ENCODE measurements around the gene MAD1L1. TPM values are rescaled to one million over a fixed set of nuclear protein-coding genes. Genes with fewer than 3 reads are reported as not detected.
"Not testable (repeated sequence)": the region's sequence is repeated elsewhere in the genome, so short reads cannot be mapped to it uniquely, and the experiment has no call there.

MAD1L1 gene
- total and polyA plus RNA-seq, 2 experiments from 2014 or later, result 38.2 to 69.8 TPM

GRCh38 chr7:2163600-2164555, 68.9 kb downstream of the MAD1L1 start:
- DNase-seq, result no peak
- H3F3A ChIP-seq (ENCODE audit: insufficient read depth), result no peaks in the 10 kb centered on the region
- no peaks in the 10 kb centered on the region for H3K9me3 ChIP-seq (ENCODE audit: low read depth)
- H2AFZ ChIP-seq, result no peak overlapping the region
- 0 out of 2 replicates have a peak, but pooled peaks cover 4% of the 10 kb centered on the region for H3K4me1 ChIP-seq (ENCODE audit: insufficient read depth)
- 93 to 96% methylated on average over 22 of the region's 22 CpGs for WGBS, 2 experiments (ENCODE audit: low coverage in 1 of 2, low lambda C conversion rate in 2 of 2, missing lambda C conversion rate in 2 of 2)
- H3K4me2 ChIP-seq (ENCODE audit: unreplicated experiment), result no peak overlapping the region
- H3K79me2 ChIP-seq (ENCODE audit: insufficient read depth), result no peaks in the 10 kb centered on the region
- no peak overlapping the region for H3K9ac ChIP-seq
- no peak overlapping the region for H3K27ac ChIP-seq
- in situ Hi-C loops (cut with MboI), result no loop called here
- H3K36me3 ChIP-seq (ENCODE audit: low read depth), result no peaks in the 10 kb centered on the region
- no peaks in the 10 kb centered on the region for H3K27me3 ChIP-seq (replicated peaks; ENCODE audit: insufficient read depth)
- no peaks in the 10 kb centered on the region for H3K9me2 ChIP-seq (ENCODE audit: insufficient read depth)
- no peaks in the 10 kb centered on the region for H4K20me1 ChIP-seq (ENCODE audit: insufficient read depth)
- TF ChIP-seq EZH2phosphoT487 (IDR thresholded peaks at IDR 0.05; ENCODE audit: insufficient read depth, low read depth) (no peak), EZH2 (IDR thresholded peaks at IDR 0.05; ENCODE audit: insufficient read depth, poor library complexity, severe bottlenecking) (no peak)
- H3K4me3 ChIP-seq, result no peak overlapping the region

GRCh38 chr7:2162959-2163358, 69.8 kb downstream of the MAD1L1 start:
- no peaks in the 10 kb centered on the region for H3K9me2 ChIP-seq (ENCODE audit: insufficient read depth)
- H3K36me3 ChIP-seq (ENCODE audit: low read depth), result no peaks in the 10 kb centered on the region
- 76 to 78% methylated on average over 4 of the region's 4 CpGs for WGBS, 2 experiments (ENCODE audit: low coverage in 1 of 2, low lambda C conversion rate in 2 of 2, missing lambda C conversion rate in 2 of 2)
- H3K4me3 ChIP-seq, result no peak overlapping the region
- no peak overlapping the region for H3K9ac ChIP-seq
- H3K79me2 ChIP-seq (ENCODE audit: insufficient read depth), result no peaks in the 10 kb centered on the region
- TF ChIP-seq EZH2 (IDR thresholded peaks at IDR 0.05; ENCODE audit: insufficient read depth, poor library complexity, severe bottlenecking) (no peak), EZH2phosphoT487 (IDR thresholded peaks at IDR 0.05; ENCODE audit: insufficient read depth, low read depth) (no peak)
- no peak overlapping the region for H3K4me2 ChIP-seq (ENCODE audit: unreplicated experiment)
- H3K27me3 ChIP-seq (replicated peaks; ENCODE audit: insufficient read depth), result no peaks in the 10 kb centered on the region
- no peaks in the 10 kb centered on the region for H3K9me3 ChIP-seq (ENCODE audit: low read depth)
- H3F3A ChIP-seq (ENCODE audit: insufficient read depth), result 0 out of 2 replicates have a peak, but pooled peaks cover 5% of the 10 kb centered on the region
- no peak overlapping the region for H2AFZ ChIP-seq
- no peak overlapping the region for H3K27ac ChIP-seq
- H4K20me1 ChIP-seq (ENCODE audit: insufficient read depth), result no peaks in the 10 kb centered on the region
- H3K4me1 ChIP-seq (ENCODE audit: insufficient read depth), result peaks cover 6% of the 10 kb centered on the region
- in situ Hi-C loops (cut with MboI), result no loop called here
- DNase-seq, result no peak

GRCh38 chr7:2162004-2162902, 70.5 kb downstream of the MAD1L1 start:
- in situ Hi-C loops (cut with MboI); H2AFZ ChIP-seq; H4K20me1 ChIP-seq (ENCODE audit: insufficient read depth); DNase-seq; H3K4me3 ChIP-seq; H3K27me3 ChIP-seq (replicated peaks; ENCODE audit: insufficient read depth); H3K36me3 ChIP-seq (ENCODE audit: low read depth); H3K9me3 ChIP-seq (ENCODE audit: low read depth); H3K9me2 ChIP-seq (ENCODE audit: insufficient read depth); H3K4me2 ChIP-seq (ENCODE audit: unreplicated experiment); H3K79me2 ChIP-seq (ENCODE audit: insufficient read depth): not testable (repeated sequence)
- H3F3A ChIP-seq (ENCODE audit: insufficient read depth), result 0 out of 2 replicates have a peak, but pooled peaks cover 10% of the 10 kb centered on the region
- 0 out of 2 replicates have a peak overlapping the region, but pooled peaks have one; percentile 38 for H3K9ac ChIP-seq
- peaks cover 13% of the 10 kb centered on the region for H3K4me1 ChIP-seq (ENCODE audit: insufficient read depth)
- 42 to 75% methylated on average over 8 to 17 of the region's 17 CpGs for WGBS, 2 experiments (ENCODE audit: low coverage in 1 of 2, low lambda C conversion rate in 2 of 2, missing lambda C conversion rate in 2 of 2)
- peak overlapping the region; percentile 24; the same call in 1 of the 2 replicates for H3K27ac ChIP-seq

- Histone ChIP-seq H3K9me3 (ENCODE audit: low read depth) (no peaks in the 10 kb centered on the region), H3K27ac (no peak overlapping the region), H4K20me1 (ENCODE audit: insufficient read depth) (no peaks in the 10 kb centered on the region), H3K9me2 (ENCODE audit: insufficient read depth) (no peaks in the 10 kb centered on the region), H3K4me2 (ENCODE audit: unreplicated experiment) (no peak overlapping the region), H3K27me3 (replicated peaks; ENCODE audit: insufficient read depth) (no peaks in the 10 kb centered on the region), H3K4me3 (no peak overlapping the region), H3F3A (ENCODE audit: insufficient read depth) (peaks cover 16% of the 10 kb centered on the region; the same call in 1 of the 2 replicates), H3K36me3 (ENCODE audit: low read depth) (no peaks in the 10 kb centered on the region), H3K79me2 (ENCODE audit: insufficient read depth) (no peaks in the 10 kb centered on the region), H3K4me1 (ENCODE audit: insufficient read depth) (peaks cover 20% of the 10 kb centered on the region), H2AFZ (no peak overlapping the region), H3K9ac (no peak overlapping the region)
- in situ Hi-C loops (cut with MboI), result no loop called here
- no peak for DNase-seq
- 96 to 98% methylated on average over 8 of the region's 8 CpGs for WGBS, 2 experiments (ENCODE audit: low coverage in 1 of 2, low lambda C conversion rate in 2 of 2, missing lambda C conversion rate in 2 of 2)
- TF ChIP-seq EZH2 (IDR thresholded peaks at IDR 0.05; ENCODE audit: insufficient read depth, poor library complexity, severe bottlenecking), result no peak
- TF ChIP-seq EZH2phosphoT487 (IDR thresholded peaks at IDR 0.05; ENCODE audit: insufficient read depth, low read depth), result no peak
These were observed 73.6 kb downstream of the MAD1L1 start for GRCh38 chr7:2159176-2159520.
